HG03175 (cell line): Measurements from ENCODE around the gene UBL7.

Source experiments
- ATAC-seq: cut with Tn5 transposase; IDR thresholded peaks from one replicate; pipeline ENCODE4 v1.9.1; 2021; ENCODE audit warnings: mild to moderate bottlenecking, moderate library complexity; ENCODE audit not compliant: unreplicated experiment

UBL7 gene

DNA sequence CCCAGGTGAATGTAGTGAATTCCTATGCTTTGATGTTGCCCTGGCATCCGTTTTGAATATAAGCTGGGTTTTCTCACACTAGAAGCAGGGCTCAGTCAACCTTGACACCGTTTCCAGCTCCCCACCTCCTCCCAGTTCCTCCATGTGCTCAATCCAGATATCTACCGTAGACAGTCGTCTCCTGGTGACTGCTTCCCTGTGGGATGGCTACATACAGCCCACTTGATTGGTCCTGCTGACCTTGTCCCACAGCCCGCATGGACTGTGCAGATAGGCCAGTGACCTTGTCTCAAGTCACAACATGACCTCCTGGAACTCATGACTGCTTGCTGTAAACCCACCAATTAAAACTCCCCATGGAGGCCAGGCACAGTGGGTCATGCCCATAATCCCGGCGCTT lies 35.3 kb downstream of the UBL7 start:
- ATAC-seq = no peak

DNA sequence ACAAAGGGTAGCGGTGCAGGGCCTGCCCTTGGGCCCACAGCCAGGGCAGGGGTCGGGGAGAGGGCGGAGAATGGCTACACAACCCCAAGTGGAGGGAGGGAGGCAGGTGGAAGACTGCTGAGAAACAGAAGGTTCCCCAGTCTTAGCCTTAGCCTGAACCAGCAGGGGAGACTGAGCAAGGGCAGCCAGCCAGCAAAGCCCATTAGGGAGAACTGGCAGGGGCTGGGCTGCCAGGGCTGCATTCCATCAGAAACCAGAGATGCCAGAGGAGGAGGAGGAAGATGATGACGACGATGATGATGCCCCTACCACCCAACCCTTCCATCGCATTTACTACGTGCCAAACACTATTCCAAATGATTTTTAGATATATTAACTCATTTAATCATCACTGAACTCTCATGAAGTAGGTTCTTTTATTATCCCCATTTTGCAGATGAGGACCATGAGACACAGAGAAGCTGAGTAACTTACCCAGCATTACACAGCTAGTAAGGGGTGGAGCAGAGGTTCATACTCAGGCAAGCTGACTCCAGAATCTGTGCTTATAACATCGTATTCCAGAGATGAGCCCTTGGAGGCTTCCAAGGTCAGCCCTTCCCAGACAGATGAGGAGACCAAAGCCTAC lies 35.9 kb downstream of the UBL7 start:
- no peak for ATAC-seq

DNA sequence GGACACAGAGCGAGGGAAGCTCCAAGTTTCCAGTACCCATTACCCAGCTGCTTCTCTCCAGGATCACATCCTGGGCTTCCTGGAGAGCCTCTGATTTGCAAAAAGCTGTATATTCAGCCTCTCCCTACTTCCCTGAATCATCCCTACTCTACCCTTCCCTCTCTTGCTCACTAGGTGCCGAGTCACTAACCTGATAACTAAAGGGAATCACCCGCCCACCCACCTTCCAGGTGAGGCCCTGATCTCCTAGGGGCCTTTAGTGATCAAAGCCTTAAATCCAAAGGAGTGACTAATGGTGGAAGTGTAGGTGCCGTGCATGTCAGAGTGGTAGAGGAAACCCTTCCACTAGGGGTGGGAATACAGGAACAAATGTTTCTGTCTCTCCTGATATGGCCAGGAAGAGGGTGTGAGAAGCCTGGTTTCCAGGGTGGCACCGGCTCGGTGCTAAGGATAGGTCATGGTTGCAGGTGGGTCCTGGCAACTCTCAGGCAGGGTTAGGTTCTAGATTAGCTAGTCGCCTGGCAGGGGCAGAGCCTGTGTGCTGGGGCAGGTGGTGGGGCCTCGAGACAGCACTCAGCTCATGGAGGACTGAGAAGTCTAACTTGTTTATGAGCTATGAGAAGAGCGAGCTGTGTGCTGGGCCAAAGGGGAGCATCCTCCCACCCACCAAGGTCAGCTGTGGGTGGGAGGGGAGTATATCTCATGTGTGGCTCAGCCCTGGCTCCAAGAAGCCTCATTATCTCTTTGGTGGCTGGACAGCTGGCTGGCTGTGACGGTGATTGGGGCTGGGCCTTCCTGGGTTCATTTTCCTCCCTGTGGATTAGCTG lies 37.3 kb downstream of the UBL7 start:
- no peak for ATAC-seq

DNA sequence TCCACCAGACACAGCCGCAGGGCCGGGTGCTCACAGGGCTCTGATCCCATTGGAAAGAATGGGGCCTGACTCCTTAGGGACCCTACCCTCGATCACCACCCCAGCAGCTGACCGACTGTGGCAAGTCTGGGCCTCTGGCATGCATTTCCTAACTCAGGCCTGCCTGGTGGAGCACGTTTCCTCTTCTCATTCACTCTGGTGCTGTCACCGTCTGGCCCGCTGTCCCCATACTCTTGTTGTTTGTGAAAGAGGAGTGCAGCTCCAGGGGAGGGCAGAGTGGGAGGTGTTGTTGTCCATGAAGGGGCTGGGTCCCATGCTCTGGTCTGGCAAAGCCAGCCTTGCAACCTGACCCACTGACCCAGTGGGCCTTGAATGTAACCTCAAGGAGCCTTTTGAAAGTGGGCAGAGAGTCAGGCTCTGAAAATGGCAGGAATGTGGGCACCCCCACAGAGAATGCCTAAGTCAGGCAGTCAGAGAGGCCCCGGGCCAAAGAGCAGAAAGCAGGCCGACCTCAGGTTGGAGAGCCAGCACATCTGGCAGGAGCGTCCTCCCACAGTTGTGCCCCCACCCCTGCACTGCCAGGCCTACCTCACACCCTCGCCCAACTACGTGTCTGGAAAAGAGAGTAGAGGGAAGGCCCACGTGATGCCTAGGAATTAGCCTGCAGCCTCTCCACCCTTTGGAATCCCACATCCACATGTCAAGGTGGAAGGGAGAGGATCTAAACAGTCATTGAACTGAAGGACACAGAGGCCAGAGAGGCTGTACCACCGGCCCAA lies 38.1 kb downstream of the UBL7 start:
- ATAC-seq = no peak

DNA sequence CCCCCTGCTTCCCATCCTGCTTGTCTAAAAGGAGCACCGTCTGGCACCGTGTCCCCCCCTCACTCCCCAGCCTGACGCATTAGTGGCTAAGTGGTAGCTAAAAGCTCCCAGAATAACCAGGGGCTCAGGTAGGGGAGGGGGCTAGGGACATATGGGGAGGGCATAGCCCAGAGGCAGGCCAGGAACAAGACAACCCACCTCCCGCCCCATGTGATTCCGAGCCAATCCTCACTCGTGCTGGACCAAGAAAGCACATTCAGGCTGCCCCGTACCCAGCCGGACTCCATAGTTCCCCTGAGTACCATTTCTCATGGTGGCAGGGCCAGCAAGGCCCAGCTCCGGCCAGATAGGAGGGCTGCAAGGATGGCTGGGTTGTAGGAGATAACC lies 38.7 kb downstream of the UBL7 start:
- ATAC-seq = no peak

DNA sequence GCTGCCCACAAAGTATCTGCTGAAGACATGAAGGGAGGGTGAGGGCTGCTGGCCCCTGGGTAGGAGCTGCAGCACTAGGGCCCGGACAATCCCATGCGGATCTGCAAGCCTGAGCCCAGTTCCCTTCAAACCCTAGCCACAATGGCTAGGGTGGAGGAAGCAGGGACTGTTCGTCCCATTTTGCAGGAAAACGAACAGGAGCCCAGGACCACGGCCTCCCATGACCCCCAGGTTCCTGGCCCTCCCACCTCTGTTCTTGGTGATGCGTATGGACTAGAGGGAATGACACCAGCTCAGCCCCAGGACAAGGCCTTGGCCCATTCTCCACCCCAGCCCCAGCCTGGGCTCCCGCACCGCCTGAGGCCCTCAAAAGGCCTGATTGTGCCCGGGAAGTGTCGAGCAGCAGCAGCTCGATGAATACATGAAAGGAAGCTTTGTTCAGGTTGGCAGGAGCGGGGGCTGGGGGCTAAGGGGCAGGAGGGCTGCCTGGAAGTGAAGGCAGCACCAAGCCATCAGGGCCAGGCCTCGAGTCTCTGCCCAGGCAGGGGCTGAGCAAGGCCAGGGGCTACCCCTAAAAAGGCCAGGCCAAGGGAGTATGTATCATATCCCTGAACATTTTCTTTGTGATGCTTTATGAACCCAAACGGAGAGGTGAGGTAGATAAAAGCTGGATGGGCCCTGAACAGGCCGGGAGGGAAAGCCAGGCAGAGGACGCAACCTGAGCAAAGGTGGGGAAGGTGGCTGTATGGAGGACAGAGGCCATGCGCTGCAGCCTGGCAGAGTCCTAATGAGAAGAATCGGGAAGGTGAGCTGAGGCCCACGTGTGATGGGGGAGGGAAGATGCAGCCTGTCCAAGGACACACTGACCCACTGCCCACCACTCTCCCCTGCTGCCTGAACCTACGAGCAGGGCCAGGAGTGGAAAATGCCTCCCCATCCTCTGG lies 39.4 kb downstream of the UBL7 start:
- ATAC-seq = no peak

DNA sequence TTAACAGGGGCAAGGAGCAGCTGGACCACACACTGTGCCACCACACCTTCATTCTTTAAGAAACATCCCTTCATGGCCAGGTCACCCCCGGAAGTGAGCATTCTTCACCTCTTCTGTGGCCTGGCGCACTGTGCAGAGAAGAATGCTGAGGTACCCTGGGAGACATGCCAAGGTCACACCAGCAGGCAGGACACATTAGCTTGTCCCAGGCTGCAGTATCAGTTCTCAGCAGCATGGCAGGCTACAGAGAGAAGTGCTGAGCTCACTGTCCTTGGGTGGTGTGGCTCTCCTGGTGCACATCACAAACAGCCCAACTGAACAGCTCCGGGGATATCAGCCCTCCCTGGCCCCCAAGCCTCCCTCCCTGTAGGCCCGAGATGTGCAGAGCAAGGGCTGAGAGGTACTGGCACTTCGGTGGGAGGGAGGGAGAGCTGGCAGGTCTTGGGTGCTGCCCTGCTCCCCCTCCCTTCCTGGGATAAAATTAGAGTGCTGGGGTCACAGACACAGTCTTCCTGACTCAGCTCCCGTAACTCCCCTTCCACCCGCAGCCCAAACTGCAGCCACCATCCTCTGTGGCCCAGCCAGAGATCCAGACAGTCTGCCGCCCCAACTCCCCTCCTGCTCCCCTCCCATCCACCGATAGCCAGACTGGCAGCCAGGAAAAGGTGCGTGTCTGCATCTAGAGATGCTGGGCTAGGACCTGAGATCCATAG lies 40.6 kb downstream of the UBL7 start:
- peak; percentile 40 for ATAC-seq

DNA sequence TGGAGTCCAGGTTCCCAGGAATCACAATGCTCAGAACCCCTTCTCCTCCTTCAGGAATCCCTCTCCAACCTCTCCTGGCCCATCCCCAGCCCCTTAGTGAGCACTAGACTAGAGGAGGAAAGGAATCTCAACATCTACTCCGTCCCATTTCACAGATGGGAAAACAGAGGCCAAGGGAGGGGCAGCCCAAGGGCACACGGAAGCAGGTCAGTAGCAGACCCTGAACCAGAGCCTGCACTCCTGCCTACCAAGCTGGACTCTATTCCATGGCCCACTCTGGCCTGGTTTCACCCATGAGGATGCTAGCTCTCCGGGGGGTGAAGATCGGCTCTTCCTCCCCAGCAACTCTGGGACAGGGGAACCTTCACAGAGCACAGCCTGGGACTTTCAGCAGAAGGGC lies 41.5 kb downstream of the UBL7 start:
- no peak for ATAC-seq

DNA sequence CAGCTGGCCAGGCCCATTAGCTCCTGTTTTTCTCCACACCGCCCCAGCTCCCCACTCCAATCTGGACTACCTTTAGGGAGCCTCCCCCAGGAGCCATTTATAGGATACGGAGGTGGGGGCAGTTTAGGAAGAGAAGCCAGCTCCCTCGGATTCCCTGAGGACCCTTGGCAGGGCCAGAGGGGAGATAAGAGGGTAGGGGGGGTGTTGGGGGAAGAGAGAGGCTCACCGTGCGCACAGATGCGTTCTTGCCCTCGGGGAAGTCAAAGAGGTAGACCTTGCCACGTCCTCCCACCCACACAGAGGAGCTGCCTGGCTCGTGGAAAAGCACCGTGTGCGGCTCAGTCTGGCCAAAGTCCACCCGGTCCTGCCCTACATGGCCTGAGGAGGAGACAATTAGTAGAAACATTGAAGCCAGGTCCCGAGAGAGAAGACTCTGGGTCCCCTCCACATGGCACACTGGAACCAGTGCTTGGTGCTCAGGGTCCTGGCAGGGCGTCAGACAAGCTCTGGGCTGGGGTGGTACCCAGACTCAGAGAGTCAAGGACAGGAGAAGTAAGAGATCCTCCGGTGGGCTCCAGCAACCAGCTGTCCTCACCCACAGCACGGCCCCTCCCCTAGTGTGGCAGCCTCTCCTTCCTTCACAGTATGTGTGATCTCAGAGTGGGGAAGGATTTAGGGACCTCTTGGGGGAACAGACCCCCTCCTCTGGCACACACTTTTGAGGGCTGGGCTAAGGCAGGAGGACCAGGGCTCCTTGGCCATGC lies 42.2 kb downstream of the UBL7 start:
- ATAC-seq = no peak

DNA sequence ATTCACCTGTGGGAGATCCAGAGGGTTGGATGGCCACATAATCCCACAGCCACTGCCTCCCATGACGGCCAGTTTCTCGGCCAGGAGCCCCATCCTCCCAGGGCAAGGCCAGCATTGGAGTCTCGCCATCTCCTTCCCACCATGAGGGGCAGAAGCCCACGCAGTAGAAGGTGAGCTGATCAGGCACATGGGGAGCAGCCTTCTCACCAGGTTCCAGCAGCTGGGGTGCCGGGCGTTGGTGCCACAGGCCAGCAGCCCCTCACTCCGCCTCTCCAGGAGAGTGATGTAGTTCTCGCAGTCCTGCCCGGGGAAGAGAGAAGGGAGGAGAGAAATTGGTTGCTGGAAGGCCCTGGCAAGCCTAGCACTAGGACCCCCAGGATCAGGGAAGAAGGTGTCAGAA lies 43.3 kb downstream of the UBL7 start:
- no peak for ATAC-seq

DNA sequence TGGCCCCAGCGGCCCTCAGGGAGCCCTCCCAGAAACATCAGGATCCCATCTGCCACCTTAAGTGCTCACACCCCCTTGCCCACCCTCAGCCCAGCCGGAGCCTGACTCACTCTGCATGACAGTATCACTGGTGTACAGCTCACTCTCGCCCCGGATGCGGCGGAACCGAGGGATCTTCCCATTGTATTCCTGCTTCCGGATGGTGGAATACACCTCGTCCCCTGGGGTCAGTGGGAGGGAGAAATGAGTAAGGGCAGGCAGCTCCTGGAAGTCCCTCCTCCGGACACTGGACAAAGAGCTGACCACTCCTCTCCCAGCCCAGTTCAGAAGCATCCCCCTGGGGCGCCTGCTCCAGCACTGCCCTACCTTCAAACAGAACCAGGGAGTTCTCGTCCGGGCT lies 43.7 kb downstream of the UBL7 start:
- ATAC-seq = no peak

DNA sequence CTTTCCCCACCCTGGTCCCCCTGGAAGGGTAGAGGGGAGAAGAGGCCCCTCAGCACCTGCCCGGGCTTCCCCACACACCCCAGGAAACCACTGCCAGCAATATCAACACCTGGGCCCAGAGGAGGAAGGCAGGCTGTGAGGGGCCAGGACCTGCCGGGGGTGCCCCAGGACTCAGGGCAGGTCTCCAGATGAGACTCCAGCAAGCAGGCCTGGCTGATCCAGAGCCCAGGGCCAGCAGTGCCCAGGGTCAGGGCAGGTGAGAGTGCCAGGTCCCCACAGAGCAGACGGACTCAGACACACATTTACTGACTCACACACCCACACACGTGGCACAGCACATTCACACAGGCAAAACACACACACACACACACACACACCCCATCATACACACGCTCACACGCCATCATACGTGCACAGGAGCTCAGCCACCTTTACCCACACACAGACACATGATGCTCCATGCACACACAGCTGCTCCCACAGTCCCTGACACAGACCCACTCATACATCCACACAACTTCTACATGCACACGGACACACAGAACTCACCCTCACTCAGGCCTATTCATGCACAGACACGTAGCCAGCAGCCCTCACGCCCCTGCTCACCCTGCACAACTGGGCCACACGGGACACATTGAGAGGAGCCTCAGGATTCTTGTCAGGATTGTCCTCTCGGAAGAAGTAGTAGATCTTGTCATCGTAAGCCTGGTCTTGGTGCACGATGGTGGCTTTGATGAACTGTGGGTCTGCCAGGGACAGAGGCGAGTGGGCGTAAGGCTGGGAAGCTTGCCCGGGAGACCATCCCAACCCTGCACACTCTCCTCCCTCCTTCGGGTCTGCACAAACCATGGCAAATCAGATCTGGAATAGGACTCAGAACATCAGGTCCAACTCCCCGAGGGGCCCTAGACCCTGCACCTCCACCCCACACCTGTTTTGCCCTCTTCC lies 44.7 kb downstream of the UBL7 start:
- no peak for ATAC-seq

DNA sequence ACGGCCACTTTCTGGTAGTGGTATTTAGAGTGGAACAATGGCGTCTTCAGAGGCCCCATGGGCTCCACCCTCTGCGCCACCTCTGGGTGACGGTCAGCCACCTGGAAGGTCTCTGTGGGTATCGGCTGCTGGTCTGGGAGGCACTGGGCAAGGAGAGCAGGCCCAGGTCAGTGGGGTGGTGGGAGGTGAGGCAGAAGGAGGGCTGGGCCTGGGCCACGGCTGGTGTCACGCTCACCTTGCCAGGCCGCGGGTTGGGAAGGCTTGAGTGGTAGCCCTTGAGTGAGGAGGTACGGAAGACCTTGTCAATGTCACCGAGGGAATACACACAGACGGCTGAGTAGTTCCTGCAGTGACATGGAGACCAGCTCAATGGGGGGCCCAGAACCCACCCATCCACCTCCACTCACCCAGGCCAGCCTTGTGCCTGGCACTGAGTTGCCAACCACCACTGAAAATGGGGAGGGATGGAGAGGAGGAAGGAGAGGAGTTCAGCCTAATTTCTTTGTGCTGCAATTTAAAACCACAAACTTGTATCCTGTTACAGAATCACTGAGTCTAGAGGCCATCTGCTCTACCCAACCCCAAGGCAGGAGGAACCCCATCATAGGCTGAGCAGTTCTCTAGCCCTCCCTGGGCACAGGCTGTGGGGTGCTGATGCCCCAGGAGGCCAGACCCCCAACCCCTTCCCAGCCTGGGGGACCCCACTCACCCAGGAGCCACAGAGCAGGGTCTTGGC lies 46.2 kb downstream of the UBL7 start:
- no peak for ATAC-seq

DNA sequence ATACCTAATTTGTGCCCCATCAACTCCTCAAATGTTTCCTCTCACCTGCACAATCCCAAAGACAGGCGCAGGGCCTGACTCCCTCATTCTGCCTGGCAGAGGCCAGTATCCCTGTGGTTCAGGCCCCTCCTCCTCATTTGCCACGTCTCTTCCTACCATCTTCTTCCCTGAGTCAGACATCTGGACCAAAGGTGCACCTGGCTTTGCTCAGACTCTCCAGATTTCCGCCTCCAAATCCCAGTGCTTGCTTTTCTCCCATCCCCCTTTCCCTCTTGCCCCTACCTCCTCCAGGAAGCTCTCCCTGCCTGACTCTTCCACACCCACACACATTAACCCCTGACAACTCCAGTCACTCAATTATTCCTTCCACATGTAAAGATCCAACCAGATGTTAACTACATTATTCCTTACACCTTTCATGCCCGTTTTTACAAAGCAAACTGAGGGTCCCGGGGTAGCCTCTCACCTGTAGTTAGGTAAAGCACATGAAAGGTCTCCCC lies 46.8 kb downstream of the UBL7 start:
- ATAC-seq = no peak

DNA sequence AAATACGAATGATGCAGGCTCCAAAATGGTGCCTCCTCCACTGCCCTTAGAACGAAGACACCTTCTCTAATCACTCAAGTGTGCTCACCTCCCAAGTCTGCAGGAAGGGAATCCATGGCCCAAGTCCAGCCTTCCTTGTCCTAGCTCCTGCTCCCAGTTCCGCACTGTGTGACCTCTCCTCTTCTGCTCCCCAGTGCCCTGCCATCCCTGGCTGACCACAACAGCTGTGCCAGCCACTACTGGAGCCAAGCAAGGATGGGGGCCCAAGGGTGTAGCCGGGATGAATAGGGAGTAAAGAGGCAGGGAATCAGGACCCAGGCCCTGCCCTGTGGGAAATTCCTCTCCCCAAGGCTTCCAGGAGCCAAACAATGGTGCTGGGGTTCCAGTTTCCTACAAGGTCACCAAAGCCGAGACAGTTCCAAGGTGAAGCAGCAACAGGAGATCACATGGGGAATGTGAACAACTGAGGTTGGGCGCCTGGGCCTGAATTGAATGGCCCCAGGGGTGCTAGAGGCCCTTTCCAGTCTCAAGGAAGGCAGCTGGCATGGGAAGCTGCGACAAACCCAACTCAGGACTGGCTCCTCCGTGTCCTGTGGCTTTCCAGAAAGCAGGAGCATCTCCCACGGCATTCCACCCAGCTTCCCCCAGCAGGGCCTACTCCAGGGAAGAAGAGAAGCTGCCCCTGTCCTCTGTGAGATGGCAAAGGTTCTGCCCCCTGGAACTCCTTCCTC lies 47.4 kb downstream of the UBL7 start:
- ATAC-seq = no peak

DNA sequence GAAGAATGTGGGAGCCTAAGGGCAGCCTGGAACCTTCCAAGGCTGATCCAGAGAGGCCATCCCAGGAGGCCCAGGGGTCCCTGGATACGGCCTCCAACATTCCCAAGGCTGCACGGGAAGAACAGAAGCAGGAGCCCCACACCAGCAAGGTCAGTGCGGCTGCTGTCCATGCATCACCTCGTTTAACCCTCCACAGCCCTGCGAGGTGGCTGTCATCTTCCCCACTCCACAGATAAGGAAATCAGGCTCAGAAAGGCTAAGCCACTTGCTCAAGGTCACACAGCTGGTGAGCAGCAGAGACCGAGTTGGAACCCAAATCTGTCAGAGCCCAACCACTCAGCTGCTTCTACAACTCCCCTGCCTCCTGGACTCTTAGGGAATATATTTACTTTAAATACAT lies 48.8 kb downstream of the UBL7 start:
- ATAC-seq = no peak

DNA sequence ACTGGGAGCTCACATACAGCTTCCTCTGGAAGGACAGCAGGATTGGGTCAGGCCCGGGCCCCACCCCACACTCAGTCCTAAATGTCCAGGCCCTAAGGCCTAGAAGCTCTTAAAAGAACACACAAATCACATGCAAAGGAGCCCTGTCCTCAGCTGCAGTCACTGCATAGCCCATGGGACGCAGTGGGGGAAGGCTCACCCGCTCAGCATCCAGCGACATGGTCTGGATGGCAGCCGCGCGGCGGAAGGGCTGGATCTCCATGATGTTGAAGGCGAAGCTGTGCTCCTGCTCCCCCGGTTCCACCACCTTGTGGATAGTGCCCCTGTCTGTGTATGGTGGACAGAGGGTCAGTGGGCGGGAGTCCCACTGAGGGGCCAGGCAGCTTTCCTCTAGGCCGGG lies 49.3 kb downstream of the UBL7 start:
- no peak for ATAC-seq
